Activated CD4-positive, alpha-beta T cell treated with anti-CD3 and anti-CD28 coated beads, Interleukin-2, amount 50 U/mL, for 48 hours (primary cell): ENCODE results near the gene CELF4.

ENCODE experiments used
- DNase-seq, 2 experiments: peaks; one replicate each; pipeline ENCODE4 v3.0.0-alpha.2; 2020

Gene CELF4

DNA sequence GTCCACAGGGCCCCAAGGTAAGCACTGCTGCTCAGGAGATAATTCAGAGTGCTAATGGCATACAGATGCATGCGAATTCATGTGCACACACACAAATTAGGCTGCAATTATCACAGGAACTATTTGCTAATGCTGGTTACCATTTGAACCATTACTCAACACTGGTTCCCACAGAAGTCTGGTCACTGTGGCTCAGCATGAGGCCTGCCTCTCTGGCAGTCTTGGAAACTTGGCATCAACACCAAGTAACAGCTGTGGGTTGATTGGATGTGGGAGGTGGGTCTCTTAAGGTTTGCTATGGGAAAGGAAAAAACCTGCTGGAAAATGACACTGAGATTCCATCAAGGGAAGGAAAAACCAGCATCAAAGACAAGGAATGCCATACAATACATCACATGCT lies 105.0 kb downstream of the CELF4 start:
- no peak for DNase-seq

DNA sequence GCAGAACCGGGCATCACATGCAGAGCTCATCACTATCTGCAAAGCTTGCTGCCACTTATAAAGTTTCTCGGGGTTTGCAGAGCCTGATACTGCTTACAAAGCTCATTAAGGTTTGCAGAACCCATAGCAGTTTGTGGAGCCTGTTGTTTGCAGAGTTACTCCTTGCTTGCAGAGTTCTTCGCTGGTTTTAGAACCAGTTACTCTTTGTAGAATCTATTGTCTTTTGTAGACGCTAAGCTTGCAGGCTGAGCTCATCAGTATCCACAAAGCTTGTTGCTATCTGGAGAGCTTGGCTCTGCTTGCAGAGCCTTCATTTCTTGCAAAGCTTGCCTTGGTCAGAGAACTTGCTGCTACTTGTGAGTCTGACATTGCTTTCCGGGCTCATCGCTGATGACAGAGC lies 106.9 kb downstream of the CELF4 start:
- no peak for DNase-seq

DNA sequence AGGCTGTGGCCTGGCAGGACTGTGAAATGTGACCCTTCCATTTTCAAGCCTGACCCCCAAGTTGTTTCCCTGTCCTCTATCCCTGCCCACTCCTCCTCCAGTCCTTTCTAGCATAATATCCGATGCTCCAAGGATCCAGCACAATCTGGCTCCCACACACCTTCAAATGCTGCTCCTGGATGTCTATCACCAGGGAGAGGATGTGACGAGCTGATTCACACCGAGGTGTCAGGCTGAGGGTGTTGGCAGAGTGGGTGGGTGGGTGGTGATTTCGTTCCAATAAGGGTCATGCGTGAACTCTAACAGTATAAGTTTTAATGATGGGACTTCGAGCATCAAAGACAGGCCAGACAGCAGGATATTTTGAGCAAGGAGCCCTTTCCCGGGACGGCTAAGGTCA lies 107.8 kb downstream of the CELF4 start:
- no peak for DNase-seq

DNA sequence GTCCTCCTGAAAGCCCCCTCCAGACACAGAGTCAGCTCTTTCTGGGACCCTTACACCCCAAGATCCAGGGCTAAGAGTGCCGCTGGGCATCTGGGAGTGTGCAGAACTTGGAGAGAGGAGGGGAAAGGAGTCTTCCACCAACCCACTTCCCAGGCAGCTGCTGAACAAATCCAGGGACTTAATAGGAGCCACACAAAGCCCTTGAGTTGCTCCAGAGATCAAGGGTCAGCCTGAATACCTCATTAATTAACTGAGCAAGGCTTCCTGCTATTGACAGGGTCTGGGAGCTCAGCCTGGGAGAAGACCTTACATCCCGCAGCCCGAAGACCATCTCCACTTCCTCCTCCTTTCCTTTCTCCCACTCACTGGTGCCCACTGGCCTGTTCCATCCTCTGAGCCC lies 108.3 kb downstream of the CELF4 start:
- no peak for DNase-seq

DNA sequence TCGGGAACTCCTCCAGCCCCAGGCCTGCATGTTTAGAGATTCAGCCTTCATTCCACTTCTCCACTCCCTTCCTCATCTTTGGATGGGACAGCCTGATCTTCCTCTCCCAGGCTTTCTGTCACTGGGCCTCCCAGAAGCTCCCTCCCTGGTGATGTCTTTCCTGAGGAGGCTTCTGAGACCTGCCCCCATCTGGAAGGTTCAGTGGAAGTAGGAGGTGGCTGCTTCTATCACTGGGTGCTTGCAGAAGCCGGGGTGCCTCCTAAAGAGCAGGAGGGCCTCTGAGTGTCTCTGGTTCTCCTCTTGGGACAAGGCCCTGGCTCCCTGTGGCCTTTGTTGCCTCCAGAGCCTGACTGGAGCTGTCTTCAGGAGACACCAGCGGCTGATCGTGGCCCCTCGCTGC lies 108.7 kb downstream of the CELF4 start:
- no peak for DNase-seq

DNA sequence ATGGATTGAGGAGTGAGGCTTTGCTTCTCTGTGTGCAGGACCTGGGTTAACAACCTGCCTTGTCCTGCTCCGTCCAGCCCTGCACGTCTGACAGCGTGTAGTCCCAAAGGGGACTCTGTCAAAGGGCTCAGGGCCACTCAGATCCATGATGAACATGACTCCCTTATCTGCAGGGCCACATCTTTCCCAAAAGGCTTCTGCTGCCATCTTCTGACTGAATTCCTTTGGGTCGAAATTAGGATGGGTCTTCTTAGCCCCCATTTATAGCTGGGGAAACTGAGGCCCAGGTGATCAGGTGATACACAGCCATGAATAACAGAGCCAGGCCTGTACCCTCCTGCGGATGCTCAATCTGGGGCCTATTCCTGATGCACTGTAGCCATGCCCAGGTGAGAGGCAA lies 109.2 kb downstream of the CELF4 start:
- no peak for DNase-seq

DNA sequence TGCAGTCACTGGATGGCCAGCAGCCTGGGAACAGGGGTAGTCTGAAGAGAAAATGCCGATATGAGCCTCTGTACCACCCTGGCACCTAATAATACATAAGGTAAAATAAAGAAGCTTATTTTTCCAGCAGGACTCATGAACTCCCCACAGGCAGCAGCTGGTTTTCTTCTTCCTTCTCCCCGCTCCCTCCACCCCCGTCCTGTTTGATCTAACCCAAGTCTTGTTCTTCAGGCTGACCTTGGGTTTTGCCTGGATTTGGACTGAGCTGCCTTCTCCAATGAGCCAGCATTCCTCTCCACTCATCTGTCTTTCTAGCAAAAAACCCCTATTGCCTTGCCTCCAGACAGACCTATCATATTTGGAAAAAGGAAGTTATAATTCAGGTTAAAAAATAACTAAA lies 111.8 kb downstream of the CELF4 start:
- no peak for DNase-seq

DNA sequence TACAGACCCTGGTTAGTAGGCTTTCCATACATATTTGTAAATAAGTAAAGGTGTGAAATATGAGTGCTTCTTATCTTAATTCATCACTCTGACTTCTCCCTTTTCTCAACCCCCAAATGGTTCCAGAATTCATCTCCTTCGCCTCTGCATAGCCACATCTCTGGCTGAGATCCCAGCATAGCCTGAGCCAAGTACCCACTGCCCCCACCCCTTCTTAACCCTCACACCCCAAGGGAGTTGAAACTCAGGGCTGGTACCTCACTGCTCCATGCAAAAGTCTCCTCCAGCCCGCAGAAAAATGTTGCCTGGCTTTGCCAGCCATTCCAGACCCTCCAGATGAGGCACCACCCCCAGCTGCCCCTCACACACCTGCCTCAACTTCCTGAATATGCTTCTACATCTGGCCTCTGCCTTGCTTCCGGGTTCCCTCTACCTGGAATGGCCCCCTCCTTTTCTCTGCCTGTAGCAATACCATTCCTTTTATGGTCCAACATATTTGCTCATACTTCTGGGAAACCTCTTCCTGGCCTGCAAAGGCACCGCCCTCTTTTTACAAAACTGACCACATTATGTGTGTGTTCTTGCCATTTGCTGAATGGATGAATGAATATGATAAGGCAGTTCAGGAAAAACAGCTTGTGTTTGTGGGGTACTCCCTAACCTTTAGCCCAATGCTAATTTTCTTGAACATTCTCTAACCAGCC lies 112.8 kb downstream of the CELF4 start:
- no peak for DNase-seq

DNA sequence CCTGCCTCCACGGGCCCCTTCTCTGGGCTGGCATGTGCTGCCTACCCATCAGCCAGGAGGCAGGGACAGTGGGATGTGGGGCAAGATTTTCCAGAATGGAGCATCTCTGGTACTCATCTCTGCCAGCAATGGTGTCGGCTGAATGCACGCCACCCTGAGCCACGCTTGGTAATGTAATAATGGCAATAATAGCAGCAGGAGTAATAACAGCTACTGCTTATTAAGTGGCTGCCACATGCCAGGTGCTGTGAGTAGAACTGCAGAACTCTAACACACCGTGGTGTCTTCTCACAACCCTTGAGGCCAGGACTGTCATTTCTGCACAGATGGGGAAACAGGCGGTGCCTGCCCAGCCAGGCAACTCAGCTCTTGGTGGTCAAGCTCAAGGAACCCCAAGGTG lies 113.6 kb downstream of the CELF4 start:
- DNase-seq: no peak

DNA sequence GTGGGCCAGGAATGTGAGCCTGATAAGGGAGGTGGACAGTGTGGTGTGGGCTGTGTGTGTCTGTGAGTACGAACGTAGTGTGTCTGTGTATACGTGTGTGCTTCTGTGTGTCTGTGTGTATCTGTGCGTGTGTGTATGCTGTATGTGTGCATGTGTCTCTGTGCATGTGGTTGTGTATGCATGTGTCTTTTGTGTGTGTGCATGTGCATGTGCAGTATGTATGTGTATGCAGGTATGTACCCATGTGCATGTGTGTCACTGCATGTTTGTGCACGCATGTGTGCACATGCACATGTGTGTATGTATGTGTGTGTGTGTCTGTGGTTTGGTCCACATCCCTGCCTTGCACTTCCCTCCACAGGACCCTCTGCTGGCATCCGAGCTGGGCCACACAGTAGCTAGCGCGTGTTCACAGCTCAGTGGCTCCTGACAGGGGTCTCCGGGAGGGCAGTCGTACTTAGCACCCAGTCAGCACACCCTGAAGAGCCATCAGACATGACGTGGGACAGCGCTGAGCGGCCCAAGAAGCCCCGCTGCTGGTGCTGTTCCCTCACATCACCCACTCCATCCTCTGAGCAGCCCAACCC lies 114.3 kb downstream of the CELF4 start:
- no peak for DNase-seq

DNA sequence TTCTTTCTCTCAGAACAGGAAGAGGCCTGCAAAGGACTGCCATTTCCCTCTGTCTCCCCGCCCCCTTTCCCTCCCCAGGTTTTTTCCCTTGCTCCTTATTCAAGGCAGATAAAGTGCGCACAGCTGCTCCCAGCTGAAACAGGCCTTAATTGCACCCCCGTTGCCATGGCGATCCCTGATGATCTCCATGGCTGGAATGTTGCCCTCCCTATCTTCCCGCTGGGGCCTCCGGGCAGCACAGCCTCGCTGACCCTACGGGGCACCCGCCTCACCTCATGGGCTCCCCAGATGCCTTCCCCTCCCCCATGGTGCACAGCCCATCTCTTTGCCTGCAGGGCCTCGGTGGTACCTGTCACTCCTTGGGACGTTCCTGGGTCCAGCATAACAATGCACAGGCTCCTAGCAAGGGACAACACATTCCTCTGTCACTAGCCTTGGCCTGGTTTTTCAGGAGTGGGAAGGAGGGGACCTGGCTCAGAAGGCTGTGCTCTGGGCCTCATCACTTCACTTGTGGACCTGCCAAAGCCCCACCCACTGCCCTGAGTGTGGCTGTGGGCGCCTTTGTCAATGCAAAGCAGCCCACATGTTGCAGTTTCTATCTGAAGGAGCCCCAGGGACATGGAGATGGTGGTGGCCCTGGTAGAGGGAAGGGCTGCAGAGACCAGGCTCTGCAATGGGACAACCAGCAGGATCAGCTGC lies 115.0 kb downstream of the CELF4 start:
- DNase-seq: no peak

DNA sequence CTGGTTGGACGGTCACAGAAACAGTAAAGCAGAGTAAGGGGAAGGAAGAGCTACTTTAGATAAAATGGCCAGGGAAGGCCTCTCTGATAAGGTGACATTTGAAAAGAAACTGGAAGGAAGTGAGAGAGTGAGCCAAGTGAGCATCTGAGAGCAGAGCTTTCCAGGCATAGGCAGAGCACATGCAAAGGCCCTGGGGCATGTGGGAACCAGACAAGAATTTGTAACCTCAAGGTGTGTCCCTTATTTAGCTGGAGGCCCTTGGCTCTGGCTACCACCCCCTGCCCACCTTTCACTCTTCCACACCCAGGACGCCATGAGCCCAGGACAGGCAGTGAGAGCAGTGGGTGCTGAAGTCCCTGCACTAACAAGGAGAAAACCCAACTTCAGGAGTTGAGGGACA lies 116.0 kb downstream of the CELF4 start:
- DNase-seq: no peak

DNA sequence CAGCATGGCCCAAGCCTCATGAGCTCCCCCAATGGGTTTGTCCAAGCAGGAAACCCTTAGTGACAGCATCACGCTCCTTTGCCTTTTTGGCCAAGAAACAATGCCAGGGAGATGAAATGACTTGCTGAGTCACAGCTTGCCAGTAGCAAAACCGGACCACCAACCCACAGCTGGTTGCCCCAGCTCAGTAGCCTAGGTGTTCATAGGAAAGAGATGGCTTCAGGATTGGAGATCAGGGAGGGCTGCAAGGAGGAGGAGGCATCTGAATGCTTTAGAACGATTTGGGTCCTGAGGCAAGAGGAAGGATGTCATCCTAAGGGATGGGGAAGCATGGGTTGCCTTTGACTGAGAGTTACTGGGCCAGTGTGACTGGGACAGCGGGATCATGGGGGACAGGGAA lies 116.7 kb downstream of the CELF4 start:
- DNase-seq: no peak

DNA sequence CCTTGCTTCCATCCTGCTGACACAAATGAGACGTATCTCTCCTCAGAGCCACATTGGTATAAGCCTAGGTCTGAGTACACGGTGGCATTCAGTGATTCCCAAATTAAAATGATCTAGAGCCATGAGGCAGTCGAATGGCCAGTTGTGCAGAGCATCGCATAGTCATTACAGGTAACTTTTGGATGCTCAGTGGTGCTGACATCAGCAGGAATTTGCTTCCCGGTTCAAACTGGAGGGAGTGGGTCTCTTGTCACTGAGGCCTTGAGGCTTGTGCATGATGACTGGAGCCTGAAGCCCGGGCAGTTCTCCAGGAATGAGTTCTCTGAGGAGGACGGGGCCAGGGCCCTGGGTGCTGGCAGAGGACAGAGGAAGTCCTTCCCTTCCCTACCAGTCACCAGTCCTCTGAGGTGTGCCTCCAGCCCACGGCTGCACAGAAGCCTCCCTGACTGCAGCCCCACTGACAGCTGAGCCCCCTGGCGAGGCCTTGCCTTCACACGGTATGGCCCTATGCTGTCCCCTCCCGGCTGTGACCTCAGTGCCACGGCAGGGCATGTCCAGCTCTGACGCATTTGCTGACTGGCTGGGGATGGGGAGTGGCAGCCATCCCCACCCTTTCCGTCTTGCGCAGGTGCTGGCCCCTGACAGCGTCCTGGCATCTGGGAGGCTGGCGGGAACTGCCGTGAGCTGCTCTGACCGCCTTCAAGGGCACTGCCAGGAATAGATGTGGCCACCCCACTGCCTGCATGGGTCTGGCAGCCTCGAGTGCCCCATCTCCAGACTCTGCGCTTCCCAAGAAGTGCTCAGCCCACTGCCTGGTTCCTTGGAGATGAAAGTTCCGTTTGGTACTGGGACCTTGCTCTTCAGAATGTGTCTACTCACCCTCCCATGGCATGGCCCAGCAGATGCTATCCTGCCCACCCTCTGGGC lies 117.4 kb downstream of the CELF4 start:
- DNase-seq: no peak

DNA sequence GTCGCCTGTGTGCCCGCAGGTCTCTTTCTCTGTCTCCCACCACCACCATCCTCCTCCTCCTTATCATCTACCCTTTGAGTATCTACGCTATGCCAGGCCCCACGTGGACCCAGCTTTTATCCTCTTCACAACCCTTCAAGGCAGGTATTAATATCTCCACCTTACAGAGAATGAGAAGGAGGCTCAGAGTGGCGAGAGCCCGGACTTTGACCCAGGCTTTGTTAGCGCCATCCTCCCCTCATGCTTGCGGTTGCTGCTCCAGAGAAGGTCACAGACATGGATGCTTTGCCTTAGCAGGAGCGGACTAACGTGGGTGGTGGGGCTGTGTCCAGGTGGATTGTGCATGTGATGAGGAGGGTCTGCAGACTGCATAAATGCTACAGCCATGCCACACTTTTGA lies 119.8 kb downstream of the CELF4 start:
- no peak for DNase-seq

DNA sequence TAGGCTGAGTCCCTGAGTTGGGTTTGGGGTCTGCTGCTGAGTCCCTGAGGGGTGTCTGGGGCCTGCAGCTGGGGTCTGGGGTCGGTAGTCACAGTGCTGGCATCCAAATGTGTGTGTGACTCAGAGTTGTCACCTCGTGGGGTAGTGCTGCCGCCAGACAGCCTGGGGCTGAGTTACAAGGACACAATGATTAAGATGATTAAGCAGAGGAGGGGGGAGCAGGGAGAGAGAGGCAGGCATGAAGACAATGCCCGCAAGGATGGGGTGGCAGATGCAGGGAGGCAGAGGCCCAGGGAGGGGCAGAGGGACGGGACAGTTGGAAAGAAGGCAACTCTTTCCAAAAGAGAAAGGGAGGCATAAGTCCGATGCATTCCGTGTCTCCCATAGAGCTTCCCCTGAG lies 120.2 kb downstream of the CELF4 start:
- no peak for DNase-seq

DNA sequence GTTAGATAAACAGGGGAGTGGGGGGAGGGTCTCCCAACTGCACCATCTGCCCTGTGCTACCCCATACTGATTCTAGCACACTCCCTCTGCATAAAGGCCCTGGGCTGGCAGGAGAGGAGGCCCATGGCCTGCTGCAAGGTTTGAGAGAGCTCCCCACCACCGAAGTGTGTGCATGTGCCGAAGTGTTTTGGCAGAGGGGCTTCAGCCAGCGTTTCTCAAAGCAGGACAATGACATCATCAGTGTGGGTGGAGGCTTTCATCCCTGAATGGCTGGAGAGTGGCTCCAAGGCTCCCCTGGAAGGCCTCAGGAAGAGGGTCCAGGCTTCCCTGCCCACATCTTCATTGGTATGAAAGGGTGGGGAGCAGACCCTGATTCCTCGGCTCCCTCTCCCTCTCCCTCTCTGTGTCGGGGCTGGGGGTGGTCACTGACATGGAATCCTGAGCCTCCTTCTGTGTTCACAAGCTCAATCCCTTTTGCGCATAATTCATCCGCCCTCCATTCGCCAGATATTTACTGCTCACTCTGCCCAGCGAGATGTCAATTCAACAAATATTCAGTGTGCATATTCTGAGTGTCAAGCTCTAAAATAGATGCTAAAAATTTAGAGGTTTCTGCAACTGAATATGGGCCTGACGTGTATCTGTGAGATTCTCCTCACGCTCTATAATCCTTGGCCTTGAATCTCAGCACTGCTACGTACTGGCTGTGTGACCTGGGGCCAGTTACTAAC lies 122.1 kb downstream of the CELF4 start:
- DNase-seq: no peak

DNA sequence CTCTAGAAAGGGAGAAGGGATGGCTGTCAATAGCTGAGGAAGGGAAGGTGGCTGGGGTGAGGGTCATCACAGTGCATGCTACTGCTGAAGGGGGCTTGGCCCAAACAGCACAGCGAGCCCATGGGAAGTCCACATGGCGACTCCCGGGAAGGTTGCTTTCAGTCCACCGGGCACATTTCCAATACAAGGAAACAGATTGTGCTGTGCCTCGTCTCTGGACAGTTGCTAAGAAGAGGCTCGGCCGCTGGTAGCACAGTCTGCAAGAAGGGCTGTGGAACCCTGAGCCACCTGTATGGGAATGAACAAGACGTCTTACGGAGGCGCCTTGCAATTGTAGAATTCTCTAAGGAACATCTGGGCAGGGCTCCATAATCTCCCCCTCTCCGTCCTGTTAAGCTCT lies 123.1 kb downstream of the CELF4 start:
- no peak for DNase-seq

DNA sequence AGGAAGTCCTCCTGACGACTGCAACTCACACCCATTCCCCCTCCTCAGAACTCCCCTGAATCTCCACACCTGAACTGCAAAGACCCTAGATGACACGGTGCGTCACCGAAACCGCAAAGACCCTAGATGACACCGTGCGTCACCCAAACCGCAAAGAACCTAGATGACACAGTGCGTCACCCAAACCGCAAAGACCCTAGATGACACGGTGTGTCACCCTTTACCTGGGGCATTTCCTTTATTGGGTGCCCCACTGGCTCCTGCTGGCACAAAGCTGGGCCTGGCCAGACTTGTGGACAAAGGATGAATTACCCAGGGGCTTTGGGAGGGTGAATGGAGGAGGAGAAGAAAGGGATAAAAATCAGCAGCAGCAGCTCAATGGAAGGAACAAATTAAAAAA lies 123.8 kb downstream of the CELF4 start:
- DNase-seq: no peak

DNA sequence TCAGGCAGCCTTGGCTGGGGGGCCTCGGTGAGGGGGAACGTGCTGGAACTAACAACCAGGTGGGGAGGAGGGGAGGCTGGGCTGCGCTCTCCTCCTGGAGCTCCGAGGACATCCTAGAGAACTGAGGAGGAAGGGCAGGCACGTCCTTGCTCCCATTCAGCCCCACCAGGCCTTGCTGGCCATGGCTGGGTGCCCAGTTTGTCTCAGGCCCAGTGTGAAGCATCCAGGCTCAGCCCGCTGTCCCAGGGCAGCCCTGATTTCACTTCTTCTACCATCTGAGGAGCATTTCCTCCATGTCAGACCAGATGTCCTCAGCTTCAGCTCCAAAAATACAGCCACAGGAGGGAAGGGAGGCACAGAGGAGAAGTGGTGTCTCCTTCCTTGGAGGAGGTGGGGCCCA lies 125.4 kb downstream of the CELF4 start:
- DNase-seq: no peak

DNA sequence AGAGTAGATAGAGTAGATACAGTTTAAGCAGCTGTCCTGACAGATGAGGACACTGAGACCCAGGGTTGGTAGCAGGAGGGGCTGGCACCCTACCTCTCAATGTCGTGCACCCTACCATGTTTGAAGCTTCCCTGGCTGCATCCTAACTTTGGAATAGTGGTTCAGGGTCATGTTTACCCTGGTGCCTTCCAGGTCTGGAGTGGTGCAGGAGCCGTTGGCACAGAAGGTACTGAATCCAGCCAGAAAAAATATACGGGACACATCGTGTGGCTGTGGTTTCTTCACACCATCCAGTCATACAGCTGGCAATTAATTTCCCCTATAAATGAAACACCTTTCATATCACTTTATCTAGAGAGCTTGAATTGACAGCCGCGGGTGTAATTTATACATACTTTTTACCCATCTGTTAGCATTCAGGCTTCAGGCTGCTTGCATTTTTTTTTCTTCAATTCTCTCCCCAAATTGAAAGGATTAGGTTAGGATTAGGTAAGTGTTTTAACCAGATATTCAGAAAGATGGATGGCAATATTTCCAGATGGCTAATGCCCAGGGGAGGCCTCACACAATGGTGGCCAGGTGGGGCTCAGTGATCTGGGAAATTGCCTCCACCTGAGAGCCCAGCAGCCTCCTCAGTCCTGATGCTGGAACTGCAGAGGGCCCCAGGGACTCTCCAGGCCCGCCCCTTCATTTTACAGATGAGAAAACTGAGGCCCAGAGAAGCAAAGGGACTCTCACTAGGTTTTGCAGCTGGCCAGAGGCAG lies 127.0 kb downstream of the CELF4 start:
- no peak for DNase-seq

DNA sequence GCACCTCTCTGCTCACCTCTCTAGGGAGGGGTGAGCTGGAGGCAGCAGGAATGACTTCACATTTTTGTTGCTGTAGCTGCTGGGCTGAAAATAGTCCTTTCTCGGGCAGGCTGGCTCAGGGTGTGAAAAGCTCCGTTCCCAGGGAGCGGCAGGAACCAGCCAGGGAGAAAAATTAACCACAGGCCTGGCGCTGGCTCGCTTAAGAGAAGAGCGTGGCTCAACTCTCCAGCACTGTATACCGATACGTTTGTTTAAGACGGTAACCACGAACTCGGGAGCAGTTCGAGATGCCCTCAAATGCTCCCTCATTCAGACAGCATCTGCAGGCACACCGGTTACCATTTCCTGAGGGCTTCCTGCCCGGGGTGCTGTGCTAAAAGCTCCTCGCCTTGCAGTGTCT lies 129.6 kb downstream of the CELF4 start:
- no peak for DNase-seq
